ENCODE measurements around the gene MGAT4A.

The MGAT4A gene

GRCh38 chr2:98658816-98659490 lies 72.0 kb downstream of the MGAT4A start:
- DNase-seq (ENCODE audit: low read depth), result no peak

GRCh38 chr2:98656800-98657199 lies 74.1 kb downstream of the MGAT4A start:
- no peak for DNase-seq (ENCODE audit: low read depth)

- DNase-seq (ENCODE audit: low read depth), result no peak
Measured at GRCh38 chr2:98654699-98655495, 76.0 kb downstream of the MGAT4A start.

DNA sequence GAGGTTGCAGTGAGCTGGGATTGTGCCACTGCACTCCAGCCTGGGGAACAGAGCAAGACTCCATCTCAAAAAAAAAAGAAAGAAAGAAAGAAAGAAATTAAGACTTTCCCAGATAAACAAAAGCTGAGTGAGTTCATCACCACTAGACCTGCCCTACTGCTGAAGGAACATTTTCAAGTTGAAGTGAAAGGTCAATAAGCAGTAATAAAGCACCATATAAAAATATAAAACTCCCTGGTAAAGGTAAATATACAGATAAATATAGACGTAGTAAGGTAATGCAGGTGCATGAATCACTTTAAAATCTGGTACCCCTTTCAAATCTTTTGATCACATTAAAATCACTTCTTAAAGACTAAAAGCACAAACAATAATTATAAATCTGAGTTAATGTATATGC lies 79.9 kb downstream of the MGAT4A start:
- DNase-seq (ENCODE audit: low read depth), result no peak

GRCh38 chr2:98649992-98650375 lies 80.9 kb downstream of the MGAT4A start:
- no peak for DNase-seq (ENCODE audit: low read depth)

- DNase-seq (ENCODE audit: low read depth), result peak; percentile 63
Measured at GRCh38 chr2:98649135-98649991, 81.6 kb downstream of the MGAT4A start.

DNA sequence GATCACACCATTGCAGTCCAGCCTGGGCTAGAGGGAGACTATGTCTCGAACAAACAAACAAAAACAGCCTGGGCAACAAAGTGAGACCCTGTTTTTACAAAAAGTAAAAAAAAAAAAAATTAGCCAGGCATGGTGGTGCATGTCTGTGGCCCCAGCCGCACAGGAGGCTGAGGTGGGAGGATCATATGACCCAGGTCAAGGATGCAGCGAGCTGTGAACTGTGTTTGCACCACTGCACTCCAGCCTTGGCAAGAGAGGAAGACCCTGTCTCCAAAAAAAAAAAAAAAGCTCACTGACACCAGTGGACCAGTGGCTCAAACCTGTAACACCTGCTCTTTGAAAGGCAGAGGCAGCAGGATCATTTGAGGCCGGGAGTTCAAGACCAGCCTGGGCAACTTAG lies 82.5 kb downstream of the MGAT4A start:
- no peak for DNase-seq (ENCODE audit: low read depth)

GRCh38 chr2:98647636-98648035 lies 83.3 kb downstream of the MGAT4A start:
- DNase-seq (ENCODE audit: low read depth), result no peak

DNA sequence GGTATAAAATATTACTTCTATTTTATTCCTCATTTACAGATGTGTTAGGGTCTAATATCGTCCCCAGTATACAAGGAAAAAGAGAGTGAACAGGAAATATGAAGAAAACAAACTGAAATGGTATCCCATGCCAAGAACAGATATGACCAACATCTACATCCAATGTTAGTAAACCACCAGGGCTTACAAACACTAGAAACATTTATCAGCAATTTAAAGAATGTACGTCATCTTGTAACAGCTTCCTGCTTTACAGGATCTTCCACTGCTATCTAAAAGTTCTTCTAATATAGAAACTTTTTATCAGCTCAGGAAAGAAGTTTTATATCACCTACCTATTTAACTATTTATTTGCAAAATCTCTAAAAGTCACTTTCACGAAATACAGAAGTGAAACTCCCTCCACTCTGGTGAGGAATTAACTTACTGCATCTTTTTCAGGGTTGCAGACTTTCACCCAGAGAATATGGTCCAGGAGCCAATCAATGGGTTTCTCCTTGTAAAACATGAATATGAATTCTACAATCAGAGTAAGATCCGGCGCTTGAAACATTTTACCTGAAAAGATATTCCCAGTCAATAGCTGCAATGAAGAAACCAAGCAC lies 87.3 kb downstream of the MGAT4A start:
- no peak for DNase-seq (ENCODE audit: low read depth)

- DNase-seq (ENCODE audit: low read depth), result no peak
Measured at GRCh38 chr2:98637401-98638147, 93.4 kb downstream of the MGAT4A start.

- DNase-seq (ENCODE audit: low read depth), result no peak
Measured at GRCh38 chr2:98634406-98635092, 96.4 kb downstream of the MGAT4A start.

- no peak for DNase-seq (ENCODE audit: low read depth)
Measured at GRCh38 chr2:98632351-98632750, 98.6 kb downstream of the MGAT4A start.

GRCh38 chr2:98623657-98624056 lies 107.3 kb downstream of the MGAT4A start:
- DNase-seq (ENCODE audit: low read depth), result no peak

GRCh38 chr2:98617149-98617548 lies 113.8 kb downstream of the MGAT4A start:
- DNase-seq (ENCODE audit: low read depth), result no peak

DNA sequence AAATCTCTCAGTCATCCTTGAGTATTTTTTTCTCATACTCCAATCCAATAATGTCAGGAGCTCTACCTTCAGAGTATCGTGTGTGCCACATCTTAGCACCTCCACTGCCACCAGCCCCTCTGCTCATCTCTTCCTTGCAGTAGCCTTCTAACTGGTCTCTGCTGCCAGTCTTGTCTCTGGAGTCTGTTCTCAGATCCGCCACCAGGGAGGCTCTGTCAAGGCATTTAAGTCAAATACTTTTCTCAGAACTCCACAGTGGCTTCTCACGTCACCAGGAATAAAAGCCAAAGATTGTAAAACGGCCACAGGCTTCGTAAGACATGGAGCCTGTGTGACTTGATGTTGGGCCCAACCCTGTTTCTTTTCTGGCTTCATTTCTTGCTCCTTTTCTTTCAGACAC lies 115.5 kb downstream of the MGAT4A start:
- DNase-seq (ENCODE audit: low read depth), result no peak

GRCh38 chr2:98614024-98614739 lies 116.8 kb downstream of the MGAT4A start:
- DNase-seq (ENCODE audit: low read depth), result no peak

DNA sequence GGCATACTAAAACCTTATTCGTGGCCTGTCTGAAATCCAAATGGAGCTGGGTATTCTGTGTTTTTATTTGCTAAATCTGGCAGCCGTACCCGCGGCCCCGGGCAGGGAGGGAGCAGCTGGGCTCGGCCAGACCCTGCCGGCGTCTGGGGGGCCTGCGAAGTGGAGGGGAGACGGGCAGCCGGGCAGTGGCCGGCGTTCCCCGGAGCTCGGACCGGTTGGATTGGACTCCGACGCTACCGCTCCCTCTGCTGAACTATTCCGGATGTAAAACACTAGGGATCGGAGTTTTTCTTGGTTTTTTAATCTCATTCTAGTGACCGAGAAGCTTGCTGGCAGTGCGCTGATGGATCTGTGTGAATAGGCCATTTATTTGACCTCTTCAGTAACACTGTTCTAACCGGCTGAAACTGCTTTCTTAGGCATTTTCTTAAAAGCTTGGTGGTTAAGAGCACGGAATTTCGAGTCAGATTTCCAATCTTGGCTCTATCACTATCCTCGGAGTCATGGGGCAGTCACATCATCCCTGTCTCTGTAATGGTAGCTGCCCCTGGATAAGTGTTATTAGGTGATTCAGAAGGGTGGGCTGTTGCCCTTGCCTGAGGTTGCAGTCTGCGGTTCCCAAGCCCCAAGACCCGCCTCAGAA lies 121.8 kb downstream of the MGAT4A start:
- DNase-seq (ENCODE audit: low read depth), result no peak

DNA sequence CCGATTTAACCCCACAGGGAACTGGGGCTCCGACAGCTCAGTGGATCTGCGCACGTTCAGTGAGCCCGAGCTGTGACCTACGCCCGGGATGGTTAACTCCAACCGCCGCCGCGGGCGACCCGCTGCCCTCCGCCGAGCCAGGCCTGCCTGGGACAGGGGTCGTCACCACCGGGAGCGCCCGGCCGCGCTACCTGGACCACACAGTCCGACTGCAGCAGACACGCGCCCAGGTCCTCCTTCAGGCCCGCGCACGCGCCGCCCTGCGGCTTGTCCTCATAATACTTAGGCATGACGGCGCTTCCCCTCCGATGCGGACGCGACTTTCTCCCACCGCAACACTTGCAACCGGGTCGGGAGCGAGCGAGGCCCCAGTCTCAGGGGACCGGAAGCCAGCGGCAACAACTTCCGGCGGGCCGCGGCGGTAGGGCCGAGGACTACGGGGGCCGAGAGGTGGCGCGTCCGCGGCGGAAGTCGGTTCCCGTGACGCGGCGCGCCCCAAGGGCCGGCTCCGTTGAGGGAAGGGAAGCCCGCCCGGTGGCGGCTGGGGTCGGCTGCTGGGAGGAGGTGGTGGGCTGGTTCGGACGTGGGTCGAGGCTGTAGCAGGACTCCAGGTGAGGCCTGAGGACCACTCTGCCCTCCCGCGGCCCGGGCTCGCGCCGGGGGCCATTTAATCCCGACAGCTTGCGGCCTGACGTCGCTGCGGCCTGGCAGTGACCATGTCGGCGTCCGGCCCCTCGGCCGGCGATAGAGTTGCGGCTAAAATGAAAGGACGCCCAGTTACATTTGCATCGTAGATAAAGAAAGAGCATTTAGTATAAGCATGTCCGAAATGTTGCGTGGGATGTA lies 122.6 kb downstream of the MGAT4A start, which contains the start of the genes COA5 and UNC50:
Gene COA5 (minus strand): TSS at position 397 of the 846 bp plus-strand sequence. CDS start 107 bp downstream, at position 290.
Gene UNC50 (plus strand): TSS at position 474 of the 846 bp plus-strand sequence. CDS start 1,171 bp downstream, outside the sequence.
- peak; percentile 84 for DNase-seq (ENCODE audit: low read depth)

DNA sequence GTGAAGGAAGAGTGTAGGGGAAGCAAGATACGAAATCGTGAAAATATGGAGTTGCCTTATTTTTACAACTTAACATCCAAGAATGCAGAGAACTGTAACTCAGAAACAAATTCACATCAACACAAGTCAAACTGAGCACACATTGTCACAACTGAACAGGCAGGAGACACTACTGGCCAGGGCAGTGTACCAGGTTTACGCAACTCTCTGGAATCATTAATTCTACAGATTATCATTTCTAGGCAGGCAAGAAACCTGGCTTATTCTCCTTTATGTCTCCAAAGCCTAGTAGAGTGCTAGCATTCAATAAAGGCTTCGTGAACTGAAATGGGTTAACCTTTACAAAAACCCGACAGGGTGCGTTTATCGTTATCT lies 123.2 kb downstream of the MGAT4A start:
- DNase-seq (ENCODE audit: low read depth), result no peak

Measured in activated T-helper 1 cell treated with Interleukin-2 at 50 U/mL for 16 hours (primary cell).